GM21825 (cell line): ENCODE results near the gene LDLRAD3.

Source experiments
- ATAC-seq: cut with Tn5 transposase; IDR thresholded peaks from one replicate; pipeline ENCODE4 v1.9.1; 2021; ENCODE audit warnings: mild to moderate bottlenecking, moderate library complexity; ENCODE audit not compliant: unreplicated experiment

The LDLRAD3 gene

DNA sequence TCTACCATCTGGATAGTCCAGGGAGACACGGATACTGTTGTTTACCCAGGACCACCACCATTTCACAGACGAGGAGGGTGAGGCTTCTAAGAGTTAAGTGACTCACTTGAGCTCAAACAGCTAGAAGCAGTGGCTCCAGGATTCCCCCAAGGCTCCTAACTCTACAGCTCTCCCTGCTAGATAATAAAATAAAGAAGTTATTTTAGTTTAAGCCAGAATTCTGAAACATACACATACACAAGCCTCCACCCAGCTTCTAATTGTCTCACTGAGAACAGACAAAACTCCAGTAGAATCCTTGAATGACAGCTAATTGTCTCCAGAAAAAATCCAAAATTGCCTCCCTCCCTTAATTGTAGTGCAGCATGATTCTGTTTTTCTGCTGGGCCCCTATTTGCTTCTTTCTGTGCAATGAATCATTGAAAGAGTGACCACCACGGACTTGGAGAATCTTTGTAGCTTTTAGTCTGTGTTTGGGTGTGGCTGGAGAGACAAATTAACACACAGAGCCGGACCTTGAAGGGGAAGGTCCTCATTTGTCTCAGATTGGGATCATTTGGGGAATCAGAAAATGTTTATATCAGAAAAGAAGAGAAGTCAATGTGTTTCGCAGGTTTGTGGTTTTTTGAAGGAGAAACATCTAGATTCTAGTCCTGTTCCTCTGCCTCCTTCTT lies 280.5 kb downstream of the LDLRAD3 start:
- no peak for ATAC-seq

DNA sequence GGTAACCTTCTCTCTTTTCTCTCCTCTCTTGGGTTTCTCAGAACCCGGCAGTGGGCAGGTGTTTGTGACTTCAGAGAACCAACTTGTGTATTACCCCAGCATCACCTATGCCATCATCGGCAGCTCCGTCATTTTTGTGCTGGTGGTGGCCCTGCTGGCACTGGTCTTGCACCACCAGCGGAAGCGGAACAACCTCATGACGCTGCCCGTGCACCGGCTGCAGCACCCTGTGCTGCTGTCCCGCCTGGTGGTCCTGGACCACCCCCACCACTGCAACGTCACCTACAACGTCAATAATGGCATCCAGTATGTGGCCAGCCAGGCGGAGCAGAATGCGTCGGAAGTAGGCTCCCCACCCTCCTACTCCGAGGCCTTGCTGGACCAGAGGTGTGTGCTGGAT lies 283.2 kb downstream of the LDLRAD3 start:
- ATAC-seq = no peak

DNA sequence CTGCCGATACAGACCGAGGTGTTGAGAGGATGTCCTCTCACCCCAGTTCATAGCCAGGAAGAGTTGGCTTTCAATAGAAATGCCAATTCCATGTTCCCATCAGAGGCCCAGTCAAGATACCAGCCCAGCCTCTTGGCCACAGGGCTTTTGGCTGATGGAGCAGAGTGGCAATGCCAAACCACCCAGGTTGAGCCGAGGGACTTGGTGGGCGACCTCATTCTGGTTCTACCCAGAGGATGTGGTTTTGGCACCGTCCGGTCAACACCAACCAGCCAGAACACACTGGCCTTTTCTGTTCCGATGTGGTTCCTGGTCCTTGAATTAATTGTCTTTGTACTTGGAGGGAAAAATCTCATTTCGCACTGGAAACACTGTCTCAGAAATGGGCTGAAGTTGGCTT lies 284.8 kb downstream of the LDLRAD3 start:
- ATAC-seq = no peak

DNA sequence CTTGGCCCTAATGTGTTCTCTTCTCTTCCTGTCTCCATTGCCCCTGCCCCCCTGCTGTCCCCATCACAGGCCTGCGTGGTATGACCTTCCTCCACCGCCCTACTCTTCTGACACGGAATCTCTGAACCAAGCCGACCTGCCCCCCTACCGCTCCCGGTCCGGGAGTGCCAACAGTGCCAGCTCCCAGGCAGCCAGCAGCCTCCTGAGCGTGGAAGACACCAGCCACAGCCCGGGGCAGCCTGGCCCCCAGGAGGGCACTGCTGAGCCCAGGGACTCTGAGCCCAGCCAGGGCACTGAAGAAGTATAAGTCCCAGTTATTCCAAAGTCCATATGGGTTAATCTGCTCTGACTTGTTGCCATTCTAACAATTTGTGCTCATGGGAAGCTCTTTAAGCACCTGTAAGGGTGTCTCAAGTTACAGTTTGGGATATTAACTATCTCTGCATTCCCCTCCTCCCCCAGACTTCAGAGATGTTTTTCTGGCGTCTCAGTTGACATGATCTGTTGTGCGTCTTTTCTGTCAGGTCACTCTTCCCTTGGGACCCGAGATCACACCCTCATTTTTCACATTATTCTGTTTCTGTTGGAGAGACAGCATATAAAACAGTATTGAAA lies 285.3 kb downstream of the LDLRAD3 start:
- ATAC-seq = no peak

DNA sequence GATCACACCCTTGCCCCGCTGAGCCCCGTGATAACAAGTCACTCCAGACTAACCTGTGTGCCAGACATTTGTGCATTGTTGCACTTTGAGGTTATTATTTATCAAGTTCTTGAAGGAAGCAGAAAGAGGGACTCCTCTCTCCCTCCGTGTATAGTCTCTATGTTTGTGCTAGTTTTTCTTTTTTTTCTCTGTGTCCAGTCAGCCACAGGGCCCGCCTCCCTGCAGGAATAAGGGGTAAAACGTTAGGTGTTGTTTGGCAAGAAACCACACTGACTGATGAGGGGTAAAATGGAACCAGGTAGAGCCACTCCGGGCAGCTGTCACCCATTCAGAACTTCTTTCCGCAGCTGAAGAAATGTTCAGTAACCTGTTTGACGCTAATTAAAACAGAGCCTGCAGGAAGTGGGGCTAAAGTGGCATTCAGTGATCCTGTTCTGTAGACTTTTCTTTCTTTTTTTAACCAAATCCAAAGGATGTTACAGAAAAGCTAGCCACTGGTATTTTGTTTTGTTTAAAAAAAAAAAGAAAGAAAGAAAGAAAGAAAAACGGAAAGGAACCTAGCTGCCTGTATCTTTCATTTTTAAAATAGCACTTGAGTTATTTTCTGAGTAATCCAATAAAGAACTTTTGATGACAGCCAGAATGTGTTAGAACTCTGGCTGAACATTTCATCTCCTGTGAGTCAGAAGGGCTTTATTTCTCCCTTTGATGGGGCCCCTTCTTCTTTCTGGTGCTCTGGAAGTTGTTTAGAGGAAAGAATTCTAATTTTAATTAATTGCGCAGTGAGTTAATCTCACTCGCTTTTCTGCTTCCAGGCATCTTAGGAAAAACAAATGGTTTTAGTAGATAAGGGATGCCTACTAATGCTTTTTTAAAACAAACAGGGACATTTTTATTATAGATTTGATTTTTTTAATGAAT lies 287.2 kb downstream of the LDLRAD3 start:
- no peak for ATAC-seq

DNA sequence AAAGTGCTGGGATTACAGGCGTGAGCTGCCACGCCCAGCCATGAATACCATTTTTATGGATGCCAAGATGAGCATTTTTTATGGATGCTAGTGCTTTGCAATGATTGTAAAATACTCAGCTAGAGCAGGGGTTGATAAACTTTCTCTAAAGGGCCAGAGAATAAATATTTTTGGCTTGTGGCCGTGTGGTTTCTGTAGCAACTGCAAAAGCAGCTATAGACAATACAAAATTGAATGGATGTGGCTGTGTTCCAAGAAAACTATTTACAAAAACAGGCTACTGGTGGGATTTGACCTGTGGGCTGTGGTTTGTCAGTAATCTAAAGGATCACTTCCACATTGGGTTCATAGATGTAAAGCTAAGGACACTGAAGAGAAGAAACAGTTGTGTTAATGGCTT lies 289.3 kb downstream of the LDLRAD3 start:
- no peak for ATAC-seq

DNA sequence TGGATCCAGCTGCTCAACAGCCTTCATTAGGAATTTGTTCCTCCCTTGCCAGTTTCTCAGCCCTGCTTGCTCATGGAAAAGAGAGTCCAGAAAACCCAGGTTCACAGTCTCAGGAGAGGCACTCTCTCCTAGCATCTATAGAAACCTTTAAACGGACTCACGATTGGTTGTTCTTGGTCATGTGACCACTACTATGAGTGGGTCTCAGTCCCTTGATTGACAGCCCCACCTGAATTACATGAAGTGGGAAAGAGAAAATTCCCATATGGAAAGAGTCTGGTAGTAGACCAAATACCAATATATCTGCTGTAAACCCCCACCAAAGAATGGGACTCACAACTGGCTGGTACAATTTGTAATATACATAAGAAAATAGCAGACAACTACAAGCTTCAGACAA lies 291.0 kb downstream of the LDLRAD3 start:
- no peak for ATAC-seq

DNA sequence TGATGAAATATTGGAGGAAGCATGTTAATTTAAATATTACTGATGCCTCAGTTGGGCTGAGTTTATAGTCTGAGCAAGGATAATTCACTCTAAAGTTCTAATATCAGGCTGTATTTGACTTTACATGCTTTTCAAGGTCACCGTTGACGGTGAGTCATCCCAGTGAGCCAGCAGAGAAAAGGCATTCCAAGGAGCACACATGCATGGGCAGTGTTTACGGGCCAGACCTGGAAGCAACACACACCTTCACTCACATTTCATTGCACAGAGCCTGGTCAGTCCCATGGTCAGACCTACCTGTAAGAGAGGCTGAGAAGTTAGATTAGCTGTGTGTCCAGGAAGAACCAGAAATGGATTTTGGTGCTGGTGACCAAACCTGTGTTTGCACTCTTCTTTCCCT lies 291.9 kb downstream of the LDLRAD3 start:
- ATAC-seq = no peak

DNA sequence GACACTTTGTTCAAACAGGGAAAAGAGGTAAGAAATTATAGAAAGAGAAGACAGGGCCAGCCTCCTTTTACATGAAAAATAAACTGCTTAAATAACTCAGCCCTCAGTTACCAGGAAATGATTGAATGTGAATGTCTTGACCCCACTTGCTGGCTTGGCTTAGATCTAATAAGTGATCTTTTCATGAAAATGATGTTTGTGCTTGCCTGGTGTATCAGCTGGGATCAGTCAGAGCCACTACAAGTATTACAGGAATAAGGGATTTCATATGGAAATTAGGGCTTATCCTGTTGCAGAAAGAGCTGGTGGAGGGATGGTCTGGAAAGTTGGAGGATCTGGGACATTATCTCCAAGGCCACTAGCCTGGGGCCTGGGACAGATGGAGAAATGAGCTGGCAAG lies 293.5 kb downstream of the LDLRAD3 start:
- ATAC-seq = no peak

DNA sequence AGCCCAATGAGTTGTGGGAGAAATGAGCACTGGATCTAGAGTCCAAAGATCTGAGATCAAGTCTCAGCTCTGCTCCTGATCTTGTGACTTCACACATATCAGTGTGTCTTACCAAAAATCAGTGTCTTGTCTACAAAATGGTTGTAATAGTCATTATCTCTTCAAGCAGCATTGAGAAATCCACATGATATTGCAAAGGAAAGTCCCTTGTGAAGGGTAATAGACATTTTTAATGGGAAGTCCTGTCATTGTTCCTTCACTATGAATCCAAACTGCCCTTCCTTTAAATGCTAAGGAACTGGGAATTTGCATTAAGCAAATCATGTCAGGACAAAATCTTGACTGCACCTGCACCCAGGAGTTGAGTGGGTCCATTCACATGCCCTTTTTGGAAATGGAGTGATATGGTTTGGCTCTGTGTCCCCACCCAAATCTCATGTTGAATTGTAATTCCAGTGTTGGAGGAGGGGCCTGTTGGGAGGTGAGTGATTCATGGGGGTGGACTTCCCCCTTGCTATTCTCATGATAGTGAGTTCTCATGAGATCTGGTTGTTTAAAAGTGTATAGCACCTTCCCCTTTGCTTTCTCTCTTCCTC lies 294.3 kb downstream of the LDLRAD3 start:
- ATAC-seq = no peak

DNA sequence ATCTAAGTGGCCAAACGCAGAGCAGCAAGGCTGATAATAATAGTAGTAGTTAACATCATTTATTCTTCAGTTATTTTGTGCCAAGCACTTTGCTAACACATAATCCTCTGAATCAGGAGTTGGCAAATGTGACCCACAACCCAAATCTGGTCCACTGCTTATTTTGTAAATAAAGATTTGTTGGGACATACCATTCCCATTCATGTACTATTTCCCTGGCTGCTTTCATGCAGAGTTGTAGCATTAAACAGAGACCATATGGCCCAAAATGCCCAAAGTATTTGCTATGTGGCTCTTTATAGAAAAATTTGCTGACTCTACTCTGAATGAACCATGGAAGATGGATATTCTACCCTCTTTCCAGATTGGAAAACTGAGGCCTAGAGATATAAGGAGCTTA lies 295.0 kb downstream of the LDLRAD3 start:
- no peak for ATAC-seq

DNA sequence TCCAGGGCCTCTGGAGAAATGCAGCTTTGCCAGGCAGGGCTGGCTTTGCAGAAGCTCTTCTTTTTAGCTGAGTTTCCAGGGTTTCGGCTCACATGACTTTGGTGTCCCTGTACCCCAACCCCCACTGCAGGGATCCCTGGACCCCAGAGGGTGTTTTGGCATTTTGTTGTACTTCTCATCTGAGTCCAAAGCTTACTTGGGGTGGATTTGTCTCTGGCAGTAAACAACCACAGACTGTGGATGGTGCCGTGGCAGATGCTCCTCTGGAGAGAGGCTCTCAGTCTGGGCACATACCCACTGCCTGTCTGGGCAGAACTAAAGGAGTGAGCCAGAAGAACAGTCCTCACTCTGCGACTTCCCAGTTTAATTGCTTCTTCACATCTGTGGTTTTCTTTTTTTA lies 295.8 kb downstream of the LDLRAD3 start:
- no peak for ATAC-seq

DNA sequence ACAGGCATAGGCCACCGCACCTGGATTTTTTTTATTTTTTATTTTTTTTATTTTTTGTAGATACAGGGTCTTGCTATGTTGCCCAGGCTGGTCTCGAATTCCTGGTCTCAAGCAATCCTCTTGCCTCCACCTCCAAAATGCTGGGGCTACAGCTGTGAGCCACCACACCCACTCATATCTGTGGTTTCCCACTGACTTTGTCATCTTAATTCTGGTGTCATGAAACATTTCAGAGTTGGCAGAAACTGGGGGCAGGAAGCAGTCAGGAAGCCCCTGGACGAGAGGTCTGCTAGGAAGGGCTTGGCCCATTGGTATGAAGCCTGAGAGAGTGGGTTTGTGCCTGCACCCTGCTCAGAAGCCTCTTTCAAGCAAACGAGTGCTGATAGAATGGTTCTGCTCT lies 296.3 kb downstream of the LDLRAD3 start:
- no peak for ATAC-seq

DNA sequence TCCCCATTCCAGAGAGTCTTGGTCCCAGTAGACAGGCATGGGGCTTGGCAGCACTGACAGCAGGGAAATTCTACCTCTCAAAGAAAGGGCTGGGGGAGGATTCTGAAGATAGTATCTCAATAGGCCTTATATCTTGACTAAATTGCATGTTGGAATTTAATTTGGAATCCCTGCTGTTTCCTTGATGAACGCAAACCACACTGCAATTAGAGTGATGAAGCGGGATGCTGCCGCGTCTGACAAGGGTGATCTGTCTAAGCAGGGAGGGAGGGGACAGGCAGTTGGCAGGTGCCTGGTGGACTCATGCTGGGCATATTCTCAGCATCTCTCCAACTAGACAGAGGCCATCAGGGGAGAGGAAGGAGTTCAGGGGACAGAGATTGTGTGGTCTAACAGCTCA lies 296.9 kb downstream of the LDLRAD3 start:
- no peak for ATAC-seq

DNA sequence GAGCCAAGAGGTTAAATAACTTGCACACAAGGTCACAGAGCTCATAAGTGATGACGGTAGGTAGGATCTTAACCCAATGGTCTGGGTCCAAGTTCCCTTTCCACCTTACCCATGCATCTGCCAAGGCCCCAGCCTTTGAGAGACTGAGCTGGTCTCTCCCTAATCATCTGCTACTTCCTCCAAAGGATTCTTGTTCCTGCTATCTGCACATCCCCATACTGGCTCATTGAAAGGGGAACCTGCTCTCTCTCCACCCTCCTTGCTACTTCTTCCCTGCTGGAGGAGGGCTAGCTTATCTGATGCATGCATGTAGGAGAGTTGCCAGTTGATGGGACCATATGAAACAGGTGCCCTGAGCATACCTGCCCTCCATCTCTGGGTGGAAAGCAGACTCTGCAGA lies 297.6 kb downstream of the LDLRAD3 start:
- no peak for ATAC-seq

DNA sequence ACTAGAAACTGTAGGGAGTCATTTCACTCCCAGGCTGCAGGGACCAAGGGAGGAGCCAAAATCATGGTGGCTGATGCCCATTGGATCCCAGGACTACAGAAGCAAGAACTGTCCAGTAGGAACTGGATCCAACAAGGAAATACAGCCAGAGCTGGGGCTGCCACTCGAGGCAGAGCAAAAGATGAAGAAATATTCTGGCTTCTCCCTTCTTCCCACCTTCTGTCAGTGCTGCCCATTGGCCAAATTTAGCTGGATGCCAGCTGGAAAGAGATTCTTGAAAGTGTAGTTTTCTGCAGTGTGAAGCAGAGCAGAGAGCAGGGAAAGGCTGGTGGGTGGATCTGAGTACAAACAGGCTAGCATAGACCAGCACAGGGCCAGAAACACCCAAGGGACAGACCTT lies 299.8 kb downstream of the LDLRAD3 start:
- no peak for ATAC-seq

DNA sequence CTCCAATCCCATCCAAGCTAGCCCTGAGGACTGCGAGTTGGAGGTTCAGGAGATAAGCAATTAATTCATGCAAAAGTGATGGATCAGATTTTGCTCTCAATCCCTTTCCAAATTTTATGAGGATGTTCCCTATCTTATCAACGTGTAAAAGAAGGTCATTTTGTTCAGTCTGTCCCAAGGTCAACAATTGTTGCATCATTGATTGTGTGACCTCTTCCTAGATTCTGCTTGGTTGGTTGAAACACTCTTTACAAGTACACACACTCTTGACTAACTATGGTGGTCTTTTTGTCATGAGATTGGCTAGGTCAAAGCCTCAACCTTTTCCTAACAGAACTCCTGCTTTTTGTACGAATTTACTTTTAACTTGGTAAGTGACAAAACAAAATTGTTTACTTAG lies 303.6 kb downstream of the LDLRAD3 start:
- ATAC-seq = no peak

DNA sequence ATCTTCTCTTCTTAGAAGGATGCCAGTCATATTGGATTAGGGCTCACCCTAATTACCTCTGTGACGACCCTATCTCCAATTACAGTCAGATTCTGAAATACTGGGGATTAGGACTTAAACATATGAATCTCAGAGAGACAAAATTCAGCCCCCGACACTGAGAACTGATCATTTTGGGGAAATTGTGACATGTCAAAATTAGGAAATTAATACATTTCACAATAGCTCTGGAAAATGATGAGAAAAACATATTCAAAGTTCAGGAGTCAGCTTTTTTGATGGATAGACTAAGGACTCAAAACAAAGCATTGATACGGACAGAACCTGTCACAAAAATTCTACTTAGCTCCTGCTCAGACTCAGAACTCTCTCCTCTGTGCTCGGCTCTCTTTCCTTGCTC lies 304.6 kb downstream of the LDLRAD3 start:
- no peak for ATAC-seq

DNA sequence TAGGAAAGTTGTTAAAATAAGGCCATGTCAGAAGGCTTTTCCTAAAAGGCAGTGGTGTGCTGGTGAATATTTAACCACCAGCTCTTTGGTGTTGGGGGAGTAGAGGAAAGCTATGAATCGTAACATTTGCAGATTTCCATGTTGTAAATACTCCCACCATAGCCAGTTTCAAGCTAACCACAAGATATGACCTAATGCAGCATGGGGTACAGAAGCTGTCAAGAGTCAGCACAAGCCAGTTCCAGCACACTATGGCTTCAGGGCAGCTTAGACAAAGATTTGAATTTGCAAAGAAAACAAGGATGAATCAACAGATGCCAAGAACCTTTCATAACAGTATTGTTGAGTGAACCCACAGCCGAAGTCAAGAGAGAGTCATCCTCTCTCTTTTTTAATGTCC lies 305.4 kb downstream of the LDLRAD3 start:
- no peak for ATAC-seq

DNA sequence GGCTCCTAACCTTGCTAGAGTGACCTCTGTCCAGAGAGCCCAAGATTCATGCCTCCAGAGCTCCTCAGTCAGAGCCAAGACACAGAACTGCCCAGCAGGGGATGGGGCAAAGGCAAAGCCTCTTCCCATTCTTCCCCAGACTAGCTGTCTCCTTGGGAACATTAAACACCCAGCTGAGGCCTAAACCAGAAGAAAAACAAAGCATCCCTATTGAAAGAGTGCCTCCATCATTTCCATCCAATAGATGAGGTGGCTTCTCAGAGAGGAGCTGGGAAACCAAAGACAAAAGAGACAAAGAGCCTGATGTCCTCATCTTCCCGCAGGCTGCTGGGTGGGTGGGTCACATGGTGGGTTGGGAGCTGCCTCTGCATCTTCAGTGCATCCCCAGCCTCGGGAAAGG lies 308.0 kb downstream of the LDLRAD3 start:
- ATAC-seq = no peak

DNA sequence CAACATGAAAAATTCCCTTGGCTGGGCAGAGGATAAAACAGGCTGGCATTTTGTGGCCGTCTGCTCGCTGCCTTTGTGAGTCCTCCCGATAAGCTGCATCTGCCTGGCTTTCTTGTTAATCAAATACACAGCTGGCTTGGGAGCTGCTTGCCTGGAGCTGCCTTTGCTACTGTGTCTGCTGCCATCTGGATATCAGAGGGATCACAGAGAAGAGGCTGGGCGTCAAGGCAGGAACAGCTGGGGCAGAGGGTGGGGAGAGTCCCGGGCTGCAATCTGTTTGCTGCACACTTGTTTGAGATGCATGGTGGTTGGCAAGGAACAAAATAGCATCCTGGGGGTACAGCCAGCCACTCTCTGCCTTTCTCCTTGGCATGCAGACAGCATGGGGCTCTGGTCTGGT lies 309.4 kb downstream of the LDLRAD3 start:
- no peak for ATAC-seq

DNA sequence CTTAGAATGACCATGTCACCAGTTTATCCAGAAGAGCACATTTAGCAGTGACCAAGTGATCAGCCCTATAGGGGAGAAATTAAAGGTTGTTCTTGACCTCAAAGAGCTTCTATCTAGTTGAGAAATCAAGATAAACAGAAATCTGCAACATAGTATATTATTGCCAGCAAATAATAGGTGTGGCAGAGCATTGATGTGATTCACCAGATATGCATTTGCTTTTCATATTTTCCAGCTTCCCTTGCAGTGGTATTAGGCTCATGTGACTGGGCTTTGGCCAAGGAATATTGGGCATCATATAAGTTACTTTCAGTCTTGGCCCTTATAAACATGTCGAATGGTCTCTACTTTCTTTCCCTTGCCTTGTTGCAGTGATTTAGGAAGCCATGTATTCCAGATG lies 310.9 kb downstream of the LDLRAD3 start:
- no peak for ATAC-seq
